ENCODE data around the gene USH2A.

USH2A gene

GRCh38 chr1:215617979-215618378 lies 805.3 kb downstream of the USH2A start:
- no peak for DNase-seq

GRCh38 chr1:215612391-215612790 lies 810.9 kb downstream of the USH2A start:
- no peak for DNase-seq

- no peak for DNase-seq
These were observed 814.6 kb downstream of the USH2A start for GRCh38 chr1:215608646-215609045.

GRCh38 chr1:215607412-215607811 lies 815.8 kb downstream of the USH2A start:
- no peak for DNase-seq

- DNase-seq = no peak
These were observed 816.6 kb downstream of the USH2A start for GRCh38 chr1:215606564-215607168.

- no peak for DNase-seq
These were observed 817.2 kb downstream of the USH2A start for GRCh38 chr1:215606036-215606435.

GRCh38 chr1:215605011-215605621 lies 818.1 kb downstream of the USH2A start:
- no peak for DNase-seq

GRCh38 chr1:215603319-215603718 lies 819.9 kb downstream of the USH2A start:
- DNase-seq = no peak

GRCh38 chr1:215601276-215601675 lies 822.0 kb downstream of the USH2A start:
- no peak for DNase-seq

GRCh38 chr1:215600867-215601266 lies 822.4 kb downstream of the USH2A start:
- no peak for DNase-seq

GRCh38 chr1:215600258-215600792 lies 822.9 kb downstream of the USH2A start:
- DNase-seq = no peak

GRCh38 chr1:215599418-215600074 lies 823.7 kb downstream of the USH2A start:
- DNase-seq = no peak

GRCh38 chr1:215597961-215598360 lies 825.3 kb downstream of the USH2A start:
- DNase-seq = no peak

- DNase-seq = no peak
These were observed 828.0 kb downstream of the USH2A start for GRCh38 chr1:215595231-215595630.

GRCh38 chr1:215594640-215595039 lies 828.6 kb downstream of the USH2A start:
- DNase-seq = no peak

- no peak for DNase-seq
These were observed 832.3 kb downstream of the USH2A start for GRCh38 chr1:215590779-215591491.

- no peak for DNase-seq
These were observed 833.4 kb downstream of the USH2A start for GRCh38 chr1:215589650-215590435.

GRCh38 chr1:215584389-215584788 lies 838.9 kb downstream of the USH2A start:
- DNase-seq = no peak

- no peak for DNase-seq
These were observed 840.0 kb downstream of the USH2A start for GRCh38 chr1:215583185-215583749.

GRCh38 chr1:215581896-215582295 lies 841.4 kb downstream of the USH2A start:
- DNase-seq = no peak

Data from T1000 (cell line).